Raji (cell line): ENCODE results near the gene FAH.

Source experiments
- POLR2A ChIP-seq: IDR thresholded peaks from 2 replicates; pipeline ENCODE4 v1.6.1; 2011; ENCODE audit warnings: low read depth, low read length, control low read depth; ENCODE audit not compliant: insufficient read depth

The FAH gene

GRCh38 chr15:80152896-80153876, at the start of gene FAH:
FAH (plus strand) TSS chr15:80152999; CDS start chr15:80153055, 56 bp downstream.
- TF ChIP-seq POLR2A: no peak

GRCh38 chr15:80105193-80105592, 47.6 kb upstream of the FAH start:
- no peak for TF ChIP-seq POLR2A

GRCh38 chr15:80105595-80105994, 47.2 kb upstream of the FAH start:
- TF ChIP-seq POLR2A: no peak

GRCh38 chr15:80106051-80106450, 46.7 kb upstream of the FAH start:
- no peak for TF ChIP-seq POLR2A

- TF ChIP-seq POLR2A: no peak
Measured at GRCh38 chr15:80107204-80107603, 45.6 kb upstream of the FAH start.

- TF ChIP-seq POLR2A: no peak
Measured at GRCh38 chr15:80107774-80108173, 45.0 kb upstream of the FAH start.

- no peak for TF ChIP-seq POLR2A
Measured at GRCh38 chr15:80109388-80109787, 43.4 kb upstream of the FAH start.

GRCh38 chr15:80110920-80111319, 41.9 kb upstream of the FAH start:
- TF ChIP-seq POLR2A: no peak

- no peak for TF ChIP-seq POLR2A
Measured at GRCh38 chr15:80114114-80114513, 38.7 kb upstream of the FAH start.

GRCh38 chr15:80115021-80115420, 37.8 kb upstream of the FAH start:
- no peak for TF ChIP-seq POLR2A

GRCh38 chr15:80118956-80119355, 33.8 kb upstream of the FAH start:
- TF ChIP-seq POLR2A: no peak

GRCh38 chr15:80120636-80121035, 32.2 kb upstream of the FAH start:
- TF ChIP-seq POLR2A: no peak

GRCh38 chr15:80121546-80121945, 31.3 kb upstream of the FAH start:
- no peak for TF ChIP-seq POLR2A

GRCh38 chr15:80123034-80123433, 29.8 kb upstream of the FAH start:
- TF ChIP-seq POLR2A: no peak

- TF ChIP-seq POLR2A: no peak
Measured at GRCh38 chr15:80127911-80128310, 24.9 kb upstream of the FAH start.

- TF ChIP-seq POLR2A: no peak
Measured at GRCh38 chr15:80132382-80132781, 20.4 kb upstream of the FAH start.

- TF ChIP-seq POLR2A: no peak
Measured at GRCh38 chr15:80136854-80137253, 15.9 kb upstream of the FAH start.
